22Rv1 (cell line): ENCODE measurements around the gene MAPK13.

Experiments used
- CTCF ChIP-seq: fragments of 450-650 bp; IDR thresholded peaks from 2 replicates; pipeline ENCODE4 v1.5.1; 2017; ENCODE audit warnings: mild to moderate bottlenecking
- ZFX ChIP-seq: fragments of 450-650 bp; IDR thresholded peaks from 2 replicates; pipeline ENCODE4 v1.6.1; 2017; ENCODE audit warnings: antibody characterized with exemption, borderline replicate concordance

- TF ChIP-seq CTCF (no peak), ZFX (no peak)
These were observed 14.9 kb upstream of the MAPK13 start for GRCh38 chr6:36115412-36115811.
